LNCaP clone FGC (cell line): Measurements from ENCODE around the gene MBD3L1.

ENCODE experiments used
- DNase-seq: peaks from one replicate; pipeline ENCODE4 v3.0.0-alpha.2; 2011; ENCODE audit warnings: low read depth
- H3K4me3 ChIP-seq: 2 replicates; pipeline ENCODE4 v1.5.1; 2011; ENCODE audit warnings: mild to moderate bottlenecking, low read depth, low read length, control low read depth
- CTCF ChIP-seq: IDR thresholded peaks from 2 replicates; pipeline ENCODE4 v1.5.1; 2012; ENCODE audit warnings: mild to moderate bottlenecking; ENCODE audit not compliant: control insufficient read depth, insufficient read depth; ENCODE audit errors: extremely low read depth

The MBD3L1 gene

DNA sequence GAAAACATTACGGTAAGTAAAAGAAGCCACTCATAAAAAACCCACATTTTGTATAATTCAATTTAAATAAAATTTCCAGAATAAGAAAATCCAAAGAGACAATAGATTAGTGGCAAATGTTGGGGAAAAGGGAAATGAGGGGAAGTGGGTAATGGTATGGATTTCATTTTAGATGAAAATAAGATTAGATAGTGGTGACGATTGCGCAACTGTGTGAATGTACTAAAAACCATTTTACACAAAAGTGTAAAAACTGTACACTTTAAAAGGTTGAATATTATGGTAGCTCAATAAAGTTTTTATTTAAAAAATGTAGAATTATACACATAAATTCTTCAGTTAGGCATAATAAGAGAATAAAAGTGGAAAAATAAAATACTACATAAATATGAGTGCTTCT, 3.7 kb downstream of the MBD3L1 start:
- no peak for TF ChIP-seq CTCF
- no peak for DNase-seq
- H3K4me3 ChIP-seq = no peak overlapping the region

GRCh38 chr19:8840708-8841107, 8.5 kb downstream of the MBD3L1 start:
- DNase-seq = no peak
- H3K4me3 ChIP-seq = no peak overlapping the region
- no peak for TF ChIP-seq CTCF

GRCh38 chr19:8846819-8847218, 14.6 kb downstream of the MBD3L1 start:
- no peak for DNase-seq
- no peak for TF ChIP-seq CTCF
- no peak overlapping the region for H3K4me3 ChIP-seq

- no peak for TF ChIP-seq CTCF
- DNase-seq = no peak
- no peak overlapping the region for H3K4me3 ChIP-seq
Measured at GRCh38 chr19:8849232-8849631, 17.1 kb downstream of the MBD3L1 start.

DNA sequence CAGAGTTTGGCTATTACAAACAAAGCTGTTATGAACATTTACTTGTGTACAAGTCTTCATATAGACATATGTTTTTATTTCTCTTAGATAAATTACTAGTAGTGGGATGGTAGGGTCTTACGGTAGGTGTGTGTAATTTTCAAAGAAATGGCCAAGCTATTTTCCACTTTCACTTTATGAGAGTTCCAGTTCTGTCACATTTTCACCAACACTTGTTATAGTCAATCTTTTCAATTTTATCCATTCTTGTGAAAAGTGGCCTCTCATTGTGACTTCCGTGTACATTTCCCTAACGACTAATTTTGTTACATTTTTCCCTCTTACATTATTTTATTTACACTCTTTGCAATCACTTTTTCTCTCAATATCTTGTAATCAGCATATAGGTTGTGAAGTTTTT, 18.3 kb downstream of the MBD3L1 start:
- TF ChIP-seq CTCF = no peak
- no peak overlapping the region for H3K4me3 ChIP-seq
- no peak for DNase-seq

DNA sequence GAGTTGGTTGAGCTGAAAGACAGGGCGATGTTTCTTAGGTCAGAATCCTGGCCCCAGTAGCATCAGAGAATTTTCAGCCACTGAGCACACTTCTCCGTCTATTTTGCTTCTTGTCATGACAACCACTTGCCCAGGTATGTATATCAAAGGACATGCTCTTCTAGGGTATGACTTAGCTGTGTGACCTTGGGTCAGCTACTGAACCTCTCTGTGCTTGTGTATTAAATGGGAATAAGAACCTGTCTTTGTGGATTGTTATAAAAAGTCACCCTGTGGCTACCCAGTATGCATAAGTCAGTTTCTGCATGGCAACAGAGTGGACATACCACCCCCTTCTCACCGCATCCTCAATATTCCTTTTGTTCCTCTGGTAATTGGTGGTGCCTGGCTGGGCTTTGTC, 26.1 kb downstream of the MBD3L1 start:
- DNase-seq = no peak
- TF ChIP-seq CTCF = no peak
- no peak overlapping the region for H3K4me3 ChIP-seq

- no peak for DNase-seq
- H3K4me3 ChIP-seq = no peak overlapping the region
- no peak for TF ChIP-seq CTCF
Measured at GRCh38 chr19:8866344-8866743, 34.2 kb downstream of the MBD3L1 start.
